Measurements from ENCODE around the gene HOOK1.
"Not testable (repeated sequence)": the region's sequence is repeated elsewhere in the genome, so short reads cannot be mapped to it uniquely, and the experiment has no call there.

Gene HOOK1

DNA sequence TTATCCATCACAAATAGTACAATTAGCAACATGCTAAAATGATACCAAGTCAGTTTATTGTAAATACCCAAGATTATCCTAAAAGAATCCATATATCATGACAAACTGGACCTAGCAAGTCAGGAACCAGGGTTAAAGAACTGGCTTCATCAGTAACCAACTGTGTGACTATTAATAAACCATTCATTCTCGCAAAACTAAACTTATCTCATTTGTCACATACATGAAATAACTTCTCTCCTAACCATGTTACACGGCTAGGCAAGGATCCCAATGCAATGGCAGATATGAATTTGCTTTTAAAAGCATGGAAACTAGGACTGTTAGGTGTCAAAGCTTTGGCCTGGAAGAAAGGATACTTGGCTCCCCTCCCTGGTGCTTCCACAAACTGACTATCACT, 82.4 kb downstream of the HOOK1 start:
- DNase-seq: no peak

DNA sequence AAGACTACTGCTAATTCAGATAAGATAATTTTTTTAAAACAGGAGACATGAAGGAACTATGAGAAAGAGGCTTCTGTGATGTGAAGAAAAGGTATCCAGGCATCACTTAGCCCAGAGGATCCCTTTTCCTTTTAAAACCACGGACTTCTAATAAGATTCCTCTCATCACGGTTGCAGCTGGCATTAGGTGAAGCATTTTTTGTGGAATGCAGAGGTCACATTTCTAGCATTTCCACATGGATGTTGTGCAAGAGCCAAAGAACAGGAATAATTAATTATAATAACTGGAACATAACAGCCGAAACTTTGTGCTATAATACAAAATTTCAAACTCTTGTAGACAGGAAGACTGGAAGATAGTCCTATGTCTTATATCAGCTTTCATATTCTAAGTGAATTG, 84.2 kb downstream of the HOOK1 start:
- DNase-seq: no peak

DNA sequence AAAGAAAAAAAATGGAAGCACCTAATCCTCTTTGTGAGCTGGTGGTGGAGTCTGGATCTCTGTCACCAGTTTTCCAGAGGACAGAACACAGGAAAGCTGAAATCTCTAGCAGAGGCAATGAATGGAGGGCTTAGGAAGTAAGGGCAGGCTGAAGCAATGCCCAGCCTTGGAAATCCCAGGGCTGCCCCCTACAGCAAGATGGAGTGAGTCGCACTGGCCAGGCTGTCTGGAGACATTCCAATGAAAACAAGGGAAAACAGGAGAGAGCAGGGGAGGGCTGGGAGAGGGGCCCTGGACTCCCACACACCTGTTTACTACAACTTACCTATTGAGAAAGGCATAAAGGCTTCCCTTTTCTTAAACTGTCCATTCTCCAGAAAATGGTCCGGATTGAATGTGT, 85.9 kb downstream of the HOOK1 start:
- no peak for DNase-seq

GRCh38 chr1:59901770-59902388, 87.1 kb downstream of the HOOK1 start:
- DNase-seq: no peak

DNA sequence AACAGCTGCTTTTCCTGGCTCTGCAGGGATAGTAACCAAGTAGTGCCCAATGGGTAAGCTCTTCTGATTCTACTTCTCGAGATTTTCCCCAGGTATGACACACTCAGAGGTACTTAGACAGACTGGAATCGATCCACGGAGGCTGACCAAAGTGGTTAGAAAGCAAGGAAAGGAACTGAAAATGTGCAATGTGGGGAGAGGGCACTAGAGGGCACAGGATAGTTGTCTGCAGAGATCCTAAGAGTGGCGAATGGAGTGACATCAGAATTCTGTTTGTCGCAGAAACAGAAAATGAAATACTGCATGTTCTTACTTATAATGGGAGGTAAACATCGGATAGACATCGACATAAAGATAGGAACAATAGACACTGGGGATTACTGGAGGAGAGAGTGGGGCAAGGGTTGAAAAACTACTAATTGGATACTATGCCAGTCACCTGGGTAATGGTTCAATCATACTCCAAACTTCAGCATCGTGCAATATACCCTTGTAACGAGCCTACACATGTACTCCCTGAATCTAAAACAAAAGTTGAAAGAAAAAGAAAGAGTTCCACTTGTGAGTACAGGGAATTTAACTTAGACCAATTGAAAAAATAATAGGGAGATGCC, 88.5 kb downstream of the HOOK1 start:
- peak; percentile 63 for DNase-seq

- no peak for DNase-seq
These were observed 92.2 kb downstream of the HOOK1 start for GRCh38 chr1:59906931-59907330.

DNA sequence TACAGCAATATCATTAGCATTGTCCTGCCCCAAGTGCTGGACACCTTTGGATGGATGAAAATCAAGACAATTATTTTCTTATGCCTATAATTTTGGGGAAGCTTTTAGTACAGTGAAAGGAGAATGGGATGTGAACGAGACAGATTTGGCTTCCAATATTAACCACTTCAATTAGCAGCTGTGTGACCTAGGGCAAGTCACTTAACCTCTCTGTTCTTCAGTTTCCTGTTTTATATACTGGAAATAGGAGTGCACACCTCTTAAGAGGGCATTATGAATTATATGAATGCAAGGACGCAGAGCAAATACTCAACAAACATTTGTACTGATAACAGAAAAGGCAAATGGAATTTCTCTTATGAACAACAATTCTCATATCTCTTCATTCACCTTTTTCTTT, 93.3 kb downstream of the HOOK1 start:
- no peak for DNase-seq

GRCh38 chr1:59908682-59909081, 93.9 kb downstream of the HOOK1 start:
- no peak for DNase-seq

- not testable (repeated sequence) for DNase-seq
These were observed 100.1 kb downstream of the HOOK1 start for GRCh38 chr1:59914791-59915286.

- DNase-seq: no peak
These were observed 100.8 kb downstream of the HOOK1 start for GRCh38 chr1:59915516-59915915.

- DNase-seq: no peak
These were observed 102.5 kb downstream of the HOOK1 start for GRCh38 chr1:59917026-59917784.

GRCh38 chr1:59917785-59918180, 103.0 kb downstream of the HOOK1 start:
- no peak for DNase-seq

GRCh38 chr1:59919746-59920145, 105.0 kb downstream of the HOOK1 start:
- no peak for DNase-seq

DNA sequence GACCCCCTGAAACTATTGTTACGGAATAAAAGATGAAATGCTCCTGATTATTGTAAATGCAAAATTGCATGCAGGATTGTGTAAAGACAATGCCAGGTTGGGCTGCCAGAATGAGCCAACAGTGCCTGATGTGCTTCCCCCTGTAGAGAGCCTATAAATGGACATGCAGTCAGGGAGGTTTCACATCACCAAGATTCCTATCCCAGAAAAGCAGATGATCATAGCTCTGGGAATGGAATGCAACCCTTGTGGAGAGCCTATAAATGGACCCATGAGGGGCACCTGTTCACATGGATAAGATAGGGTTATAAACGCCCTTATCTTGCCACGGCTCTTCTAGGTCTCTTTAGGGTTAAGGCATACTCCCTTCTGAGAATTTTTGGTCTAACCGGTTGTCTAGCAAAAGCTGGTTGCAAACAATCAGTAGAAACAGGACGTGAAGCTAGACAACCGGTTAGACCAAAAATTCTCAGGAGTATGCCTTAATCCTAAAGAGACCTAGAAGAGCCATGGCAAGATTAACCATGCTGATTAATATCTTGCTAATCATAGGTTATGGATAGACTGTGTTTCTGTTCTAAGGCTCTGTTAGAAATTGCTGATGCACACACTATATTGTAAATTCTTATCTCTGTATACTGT, 106.6 kb downstream of the HOOK1 start:
- DNase-seq: not testable (repeated sequence)

- DNase-seq: no peak
These were observed 109.9 kb downstream of the HOOK1 start for GRCh38 chr1:59924653-59925052.

Data from RPMI8226 (cell line).